Esophagus squamous epithelium (tissue), 5 donors: Measurements from ENCODE around the gene PCDHGC3. TPM values are rescaled to one million over a fixed set of nuclear protein-coding genes. Genes with fewer than 3 reads are reported as not detected.

Experiments used
- DNase-seq: peaks from one replicate; lab custom pipeline; 2025; lab: John Stamatoyannopoulos, UW
- H3K27ac ChIP-seq, 4 donors: fragments of 200-600 bp; sonication (generic); one replicate each; pipeline ENCODE4 v1.5.1; 2016 to 2019; ENCODE audit warnings: mild to moderate bottlenecking in 1 of 4
- H3K27me3 ChIP-seq, 4 donors: fragments of 200-600 bp; sonication (generic); 1 replicate in 3 of 4; 2 replicates in 1 of 4; pipeline versions ENCODE4 v1.5.1 to v1.6.0; 2017 to 2021; ENCODE audit warnings: antibody characterized with exemption in 1 of 4
- H3K36me3 ChIP-seq, 3 donors: fragments of 200-600 bp; sonication (generic); one replicate each; pipeline ENCODE4 v1.5.1; 2016 to 2019
- H3K4me1 ChIP-seq, 3 donors: fragments of 200-600 bp; sonication (generic); one replicate each; pipeline ENCODE4 v1.5.1; 2017 to 2019
- H3K4me3 ChIP-seq, 4 donors: fragments of 200-600 bp; sonication (generic); 1 replicate in 3 of 4; 2 replicates in 1 of 4; pipeline ENCODE4 v1.5.1; 2016 to 2019; ENCODE audit warnings: mild to moderate bottlenecking in 2 of 4, moderate library complexity in 1 of 4
- H3K9me3 ChIP-seq, 3 donors: fragments of 200-600 bp; sonication (generic); one replicate each; pipeline ENCODE4 v1.5.1; 2016 to 2019
- POLR2A ChIP-seq, 4 donors: fragments of 450-650 bp; IDR thresholded peaks; one replicate each; pipeline ENCODE4 v1.6.1; 2017; ENCODE audit warnings: antibody characterized with exemption in 4 of 4, mild to moderate bottlenecking in 4 of 4, moderate library complexity in 3 of 4
- WGBS, 2 donors: methylation state at CpG; one replicate each; pipeline ENCODE4 v1.1.5; 2018; 5-methylcytosine and 5-hydroxymethylcytosine counted together
- intact Hi-C: fragments of 100-400 bp; cut with DNase I; formaldehyde crosslinking; loops from one replicate; pipeline ENCODE4 v1.15.0; 2022
- total RNA-seq, 4 donors: library from RNA; depleted of rRNA; stranded (reverse); fragments of >200 nt; gene quantifications; one replicate each; pipeline ENCODE4 v1.1.0, GENCODE V29; 2016
- TF ChIP-seq, protein P1 (sequence below), 6 experiments: fragments of 450-650 bp in 4 of 6; fragments of 200-600 bp in 2 of 6; sonication (generic) in 2 of 6; IDR thresholded peaks; one replicate each; pipeline ENCODE4 v1.5.1; 2016 to 2019; ENCODE audit warnings: antibody characterized with exemption in 6 of 6, mild to moderate bottlenecking in 4 of 6, moderate library complexity in 4 of 6
- donor health status: DM: yes; HTN: yes; CAD: no.

The PCDHGC3 gene
- total RNA-seq, 4 donors from 2014 or later: 36.6 to 52.5 (median 38.6) TPM

DNA sequence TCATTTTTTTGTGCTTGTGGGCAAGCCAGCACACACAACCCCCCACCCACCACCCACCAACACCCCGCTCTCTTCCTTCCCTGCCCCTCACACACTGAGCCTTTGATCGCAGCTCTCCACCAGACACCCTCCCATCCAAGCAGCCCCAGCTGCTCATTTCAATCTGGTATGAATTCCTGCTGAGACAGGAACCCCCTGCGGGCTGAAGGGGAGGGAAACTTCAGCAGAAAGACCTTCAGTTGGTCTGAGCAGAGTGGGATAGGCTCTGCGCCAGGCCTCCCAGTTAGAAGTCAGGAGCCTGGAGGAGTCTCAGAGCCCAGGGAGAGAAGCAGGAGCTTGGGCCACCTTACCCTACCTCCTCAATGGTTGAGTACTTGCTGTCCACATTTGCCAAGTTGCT, 20.3 kb downstream of the PCDHGC3 start:
- Histone ChIP-seq H3K27me3 (peaks cover 0 to 15% (median 0%) of the 10 kb centered on the region in 4 donors), H3K9me3 (no peaks in the 10 kb centered on the region), H3K36me3 (peaks cover 0 to 76% (median 0%) of the 10 kb centered on the region in 3 donors), H3K27ac (no peak overlapping the region), H3K4me1 (peaks cover 10 to 46% (median 16%) of the 10 kb centered on the region in 3 donors), H3K4me3 (no peak overlapping the region)
- DNase-seq: no peak
- TF ChIP-seq POLR2A (IDR thresholded peaks at IDR 0.05): no peak
- TF ChIP-seq, protein P1, sequence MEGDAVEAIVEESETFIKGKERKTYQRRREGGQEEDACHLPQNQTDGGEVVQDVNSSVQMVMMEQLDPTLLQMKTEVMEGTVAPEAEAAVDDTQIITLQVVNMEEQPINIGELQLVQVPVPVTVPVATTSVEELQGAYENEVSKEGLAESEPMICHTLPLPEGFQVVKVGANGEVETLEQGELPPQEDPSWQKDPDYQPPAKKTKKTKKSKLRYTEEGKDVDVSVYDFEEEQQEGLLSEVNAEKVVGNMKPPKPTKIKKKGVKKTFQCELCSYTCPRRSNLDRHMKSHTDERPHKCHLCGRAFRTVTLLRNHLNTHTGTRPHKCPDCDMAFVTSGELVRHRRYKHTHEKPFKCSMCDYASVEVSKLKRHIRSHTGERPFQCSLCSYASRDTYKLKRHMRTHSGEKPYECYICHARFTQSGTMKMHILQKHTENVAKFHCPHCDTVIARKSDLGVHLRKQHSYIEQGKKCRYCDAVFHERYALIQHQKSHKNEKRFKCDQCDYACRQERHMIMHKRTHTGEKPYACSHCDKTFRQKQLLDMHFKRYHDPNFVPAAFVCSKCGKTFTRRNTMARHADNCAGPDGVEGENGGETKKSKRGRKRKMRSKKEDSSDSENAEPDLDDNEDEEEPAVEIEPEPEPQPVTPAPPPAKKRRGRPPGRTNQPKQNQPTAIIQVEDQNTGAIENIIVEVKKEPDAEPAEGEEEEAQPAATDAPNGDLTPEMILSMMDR (IDR thresholded peaks at IDR 0.05): no peak
- intact Hi-C loops: no loop called here
- WGBS, 2 donors: 44 to 58% methylated on average over 3 to 4 of the region's 4 CpGs

DNA sequence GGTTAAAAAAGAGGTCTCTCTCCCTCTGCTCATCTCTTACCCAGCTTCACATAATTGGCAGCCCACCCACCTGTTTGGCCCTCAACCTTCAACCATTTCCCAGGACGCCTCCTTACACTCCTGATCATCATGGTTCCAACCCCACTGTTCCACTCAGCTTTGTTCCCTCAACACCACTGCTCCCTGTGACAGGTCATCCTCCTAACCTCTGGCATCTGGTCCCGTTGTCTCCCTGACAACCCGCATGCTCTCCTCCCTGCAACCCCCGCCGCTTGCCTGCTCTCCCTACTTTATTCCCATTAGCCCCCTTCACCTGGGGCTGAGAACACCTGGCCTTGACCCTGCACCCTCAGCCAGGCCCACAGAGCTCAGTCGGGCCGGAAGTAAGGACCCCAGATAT, 26.0 kb downstream of the PCDHGC3 start:
- intact Hi-C loops: no loop called here
- WGBS, 2 donors: 83 to 89% methylated on average over 7 of the region's 7 CpGs
- peaks cover 0 to 5% (median under 1%) of the 10 kb centered on the region in 3 donors for H3K4me1 ChIP-seq
- no peak overlapping the region for H3K4me3 ChIP-seq
- H3K36me3 ChIP-seq: peaks cover 0 to 99% (median 0%) of the 10 kb centered on the region in 3 donors
- TF ChIP-seq, protein P1 (IDR thresholded peaks at IDR 0.05): no peak
- no peak for TF ChIP-seq POLR2A (IDR thresholded peaks at IDR 0.05)
- H3K9me3 ChIP-seq: no peaks in the 10 kb centered on the region
- DNase-seq: no peak
- no peaks in the 10 kb centered on the region for H3K27me3 ChIP-seq
- no peak overlapping the region for H3K27ac ChIP-seq

DNA sequence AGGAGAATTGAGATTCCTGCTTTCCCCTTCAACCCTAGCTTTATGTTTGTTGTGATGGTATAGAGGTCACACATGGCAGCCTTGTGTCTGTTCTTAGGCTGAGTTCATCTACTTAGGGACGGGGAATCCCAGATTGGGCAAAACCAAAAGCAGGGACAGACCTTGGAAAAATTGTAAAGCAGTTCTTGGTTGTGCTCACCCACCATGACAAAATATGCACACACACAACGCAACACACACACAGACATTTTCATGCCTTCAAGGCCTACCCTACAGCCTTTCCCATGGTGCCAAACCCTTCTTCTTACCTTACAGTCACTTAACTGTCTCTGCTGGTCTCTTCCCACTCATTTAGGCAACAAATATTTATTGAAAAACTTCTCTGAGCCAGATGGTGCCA, 27.9 kb downstream of the PCDHGC3 start:
- no peak for TF ChIP-seq POLR2A (IDR thresholded peaks at IDR 0.05)
- TF ChIP-seq, protein P1 (IDR thresholded peaks at IDR 0.05): no peak
- peaks cover 0 to 24% (median 17%) of the 10 kb centered on the region in 3 donors for H3K4me1 ChIP-seq
- no peaks in the 10 kb centered on the region for H3K9me3 ChIP-seq
- WGBS, 2 donors: 94 to 100% methylated on average over 2 of the region's 2 CpGs
- DNase-seq: no peak
- intact Hi-C loops: no loop called here
- peaks cover 0 to 98% (median 0%) of the 10 kb centered on the region in 3 donors for H3K36me3 ChIP-seq
- no peaks in the 10 kb centered on the region for H3K27me3 ChIP-seq
- H3K27ac ChIP-seq: no peak overlapping the region
- no peak overlapping the region for H3K4me3 ChIP-seq

DNA sequence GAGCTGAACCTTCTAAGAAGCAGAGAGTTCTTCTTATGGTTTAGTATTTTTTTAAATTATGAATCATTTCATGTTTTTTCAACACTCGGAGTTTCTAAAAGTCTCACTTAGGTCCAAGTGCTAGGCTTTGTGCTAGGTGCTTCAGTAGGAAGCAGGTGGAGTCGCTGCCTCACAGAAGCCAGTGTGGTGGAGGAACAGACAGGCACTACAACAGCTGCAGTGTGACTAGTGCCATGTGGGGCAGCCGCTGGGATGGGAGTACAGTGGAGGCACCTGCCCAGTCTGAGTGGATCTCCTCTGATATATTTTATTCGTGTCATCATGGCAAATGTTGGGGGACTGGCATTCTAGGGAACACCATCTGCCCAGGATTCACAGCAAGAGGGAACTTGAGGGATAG, 28.4 kb downstream of the PCDHGC3 start:
- no peaks in the 10 kb centered on the region for H3K27me3 ChIP-seq
- H3K4me1 ChIP-seq: peaks cover 0 to 29% (median 18%) of the 10 kb centered on the region in 3 donors
- peaks cover 0 to 92% (median 0%) of the 10 kb centered on the region in 3 donors for H3K36me3 ChIP-seq
- H3K27ac ChIP-seq: no peak overlapping the region
- no peak for TF ChIP-seq POLR2A (IDR thresholded peaks at IDR 0.05)
- TF ChIP-seq, protein P1 (IDR thresholded peaks at IDR 0.05): no peak
- no peak for DNase-seq
- intact Hi-C loops: no loop called here
- H3K9me3 ChIP-seq: no peaks in the 10 kb centered on the region
- H3K4me3 ChIP-seq: no peak overlapping the region
- WGBS, 2 donors: 76 to 85% methylated on average over 4 of the region's 4 CpGs

DNA sequence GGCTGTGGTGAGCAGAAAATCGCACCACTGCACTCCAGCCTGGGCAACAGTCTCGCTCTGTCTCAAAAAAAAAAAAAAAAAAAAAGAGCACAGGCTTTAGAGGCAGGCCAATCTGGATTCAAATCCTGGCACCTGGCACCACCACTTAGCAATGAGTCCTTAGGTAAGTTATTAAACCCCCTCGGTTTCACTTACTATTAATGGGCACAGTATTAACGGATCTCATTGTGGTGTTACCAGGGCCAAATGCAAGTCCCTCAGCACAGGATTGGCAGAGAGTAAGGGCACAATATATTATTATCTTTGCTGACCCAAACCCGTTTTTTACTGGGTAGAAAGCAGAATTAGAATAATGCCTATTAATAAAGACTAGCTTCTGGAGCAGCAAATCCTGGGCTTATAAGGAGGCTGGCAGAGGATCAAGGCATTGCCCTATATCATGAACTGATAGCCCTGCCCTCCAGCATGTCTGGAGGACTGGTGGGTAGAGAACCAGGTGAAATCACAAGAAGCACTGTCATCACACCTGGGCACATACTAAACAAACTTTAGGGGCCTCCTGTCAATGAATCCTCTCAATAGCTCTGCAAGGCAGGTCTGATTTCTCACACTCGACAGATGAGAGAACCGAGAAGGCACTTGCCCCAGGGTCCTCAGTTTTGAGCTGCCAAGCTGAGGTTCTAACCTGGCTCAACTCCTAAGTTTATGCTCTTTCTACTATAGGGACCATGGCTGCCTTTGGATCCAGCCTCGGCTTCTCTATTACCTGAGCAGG, 30.8 kb downstream of the PCDHGC3 start:
- H3K9me3 ChIP-seq: no peaks in the 10 kb centered on the region
- H3K27ac ChIP-seq: peak overlapping the region; percentile 73 to 92 (median 88)
- WGBS, 2 donors: 79 to 84% methylated on average over 8 of the region's 8 CpGs
- H3K27me3 ChIP-seq: no peaks in the 10 kb centered on the region
- H3K4me1 ChIP-seq: peaks cover 0 to 42% (median 22%) of the 10 kb centered on the region in 3 donors
- peaks cover 0 to 91% (median 0%) of the 10 kb centered on the region in 3 donors for H3K36me3 ChIP-seq
- intact Hi-C loops: no loop called here
- no peak for TF ChIP-seq POLR2A (IDR thresholded peaks at IDR 0.05)
- TF ChIP-seq, protein P1 (IDR thresholded peaks at IDR 0.05): no peak
- no peak overlapping the region for H3K4me3 ChIP-seq
- no peak for DNase-seq
